Activated CD8-positive, alpha-beta memory T cell treated with anti-CD3 and anti-CD28 coated beads, Interleukin-2, amount 50 U/mL, for 1 hour (primary cell): ENCODE measurements around the gene PTPN3.

Source experiments
- DNase-seq: peaks from one replicate; pipeline ENCODE4 v3.0.0-alpha.2; 2020; ENCODE audit errors: extremely low read depth

The PTPN3 gene

GRCh38 chr9:109475526-109475925, 22.6 kb downstream of the PTPN3 start:
- DNase-seq, result no peak

GRCh38 chr9:109474944-109475343, 23.2 kb downstream of the PTPN3 start:
- DNase-seq, result no peak

- no peak for DNase-seq
These were observed 23.9 kb downstream of the PTPN3 start for GRCh38 chr9:109474170-109474569.

DNA sequence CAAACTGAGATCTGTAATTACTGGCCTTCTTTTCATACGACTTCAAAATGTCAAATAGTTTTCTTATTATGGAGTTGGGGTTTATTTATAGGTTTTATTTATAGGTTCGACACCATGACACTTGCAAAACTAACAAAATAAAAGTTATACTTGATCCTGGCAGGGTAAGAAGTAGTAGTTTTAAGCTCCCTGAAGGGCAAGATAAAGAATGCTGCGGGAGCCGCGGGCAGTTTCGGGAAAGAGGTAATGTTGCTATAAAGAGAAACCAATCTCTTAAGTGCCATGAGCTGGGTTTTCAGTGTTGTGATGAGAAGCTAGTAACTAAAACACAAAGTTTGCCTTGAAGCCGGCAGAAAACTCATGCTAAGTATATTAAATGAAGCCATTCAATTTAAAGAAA, 24.8 kb downstream of the PTPN3 start:
- no peak for DNase-seq

DNA sequence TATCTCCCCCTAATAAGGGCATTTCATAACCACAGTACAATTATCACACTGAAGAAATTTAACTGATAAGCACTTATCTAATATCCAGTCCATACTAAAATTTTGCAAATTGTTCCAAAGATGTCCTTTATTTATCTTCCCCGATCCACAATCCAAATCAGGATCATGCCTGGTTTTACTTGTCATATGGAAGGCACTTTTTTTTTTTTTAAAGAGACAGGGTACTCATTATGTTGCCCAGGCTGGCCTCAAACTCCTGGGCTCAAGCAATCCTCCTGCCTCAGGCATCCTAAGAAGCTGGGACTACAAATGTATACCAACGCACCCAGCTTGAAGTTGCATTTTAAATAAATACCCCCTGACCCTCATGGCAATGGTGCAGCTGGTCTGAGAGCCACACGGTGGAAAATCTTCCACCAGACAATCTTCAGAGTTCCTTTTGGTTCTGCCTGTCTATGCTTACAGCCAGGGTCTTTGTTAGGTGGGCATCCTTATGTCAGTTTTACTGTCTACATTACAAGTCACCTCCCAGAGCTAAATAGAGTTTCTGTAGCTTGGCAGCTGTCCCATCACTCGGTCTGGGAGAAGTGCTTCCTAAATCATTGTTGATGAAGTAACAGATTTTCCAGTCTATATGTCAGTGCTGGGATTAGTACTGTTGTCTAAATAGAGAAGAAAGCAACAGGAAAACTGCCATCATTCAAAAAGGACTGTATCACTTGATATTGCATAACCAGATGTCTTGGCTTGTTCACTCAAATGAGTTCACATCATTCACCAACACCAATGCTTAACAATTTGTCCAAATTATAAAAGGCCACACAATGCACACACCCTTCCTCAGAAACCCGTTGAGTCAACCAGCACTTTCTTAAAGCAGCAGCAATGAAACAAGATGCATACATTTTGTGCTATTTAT, 26.4 kb downstream of the PTPN3 start:
- DNase-seq, result no peak

- no peak for DNase-seq
These were observed 28.3 kb downstream of the PTPN3 start for GRCh38 chr9:109469646-109470358.

- no peak for DNase-seq
These were observed 29.2 kb downstream of the PTPN3 start for GRCh38 chr9:109468927-109469326.

DNA sequence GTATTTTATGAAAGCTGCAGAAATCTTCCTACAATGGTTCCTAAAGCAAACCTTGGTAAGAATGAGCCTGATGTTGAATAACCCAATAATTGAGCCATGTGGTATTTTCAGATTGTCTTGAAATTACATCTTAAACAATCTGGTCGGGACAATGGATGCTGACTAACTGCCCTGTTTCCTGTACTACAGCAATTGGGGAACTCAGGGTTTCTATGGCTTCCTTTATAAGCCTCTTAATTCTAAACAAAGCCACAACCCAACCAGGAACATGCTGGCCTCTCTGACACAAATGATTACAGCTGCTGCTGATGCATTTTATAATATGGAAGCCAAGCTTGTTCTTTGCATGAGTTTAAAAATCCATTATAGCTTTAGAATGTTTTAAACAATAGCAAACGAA, 30.2 kb downstream of the PTPN3 start:
- no peak for DNase-seq

DNA sequence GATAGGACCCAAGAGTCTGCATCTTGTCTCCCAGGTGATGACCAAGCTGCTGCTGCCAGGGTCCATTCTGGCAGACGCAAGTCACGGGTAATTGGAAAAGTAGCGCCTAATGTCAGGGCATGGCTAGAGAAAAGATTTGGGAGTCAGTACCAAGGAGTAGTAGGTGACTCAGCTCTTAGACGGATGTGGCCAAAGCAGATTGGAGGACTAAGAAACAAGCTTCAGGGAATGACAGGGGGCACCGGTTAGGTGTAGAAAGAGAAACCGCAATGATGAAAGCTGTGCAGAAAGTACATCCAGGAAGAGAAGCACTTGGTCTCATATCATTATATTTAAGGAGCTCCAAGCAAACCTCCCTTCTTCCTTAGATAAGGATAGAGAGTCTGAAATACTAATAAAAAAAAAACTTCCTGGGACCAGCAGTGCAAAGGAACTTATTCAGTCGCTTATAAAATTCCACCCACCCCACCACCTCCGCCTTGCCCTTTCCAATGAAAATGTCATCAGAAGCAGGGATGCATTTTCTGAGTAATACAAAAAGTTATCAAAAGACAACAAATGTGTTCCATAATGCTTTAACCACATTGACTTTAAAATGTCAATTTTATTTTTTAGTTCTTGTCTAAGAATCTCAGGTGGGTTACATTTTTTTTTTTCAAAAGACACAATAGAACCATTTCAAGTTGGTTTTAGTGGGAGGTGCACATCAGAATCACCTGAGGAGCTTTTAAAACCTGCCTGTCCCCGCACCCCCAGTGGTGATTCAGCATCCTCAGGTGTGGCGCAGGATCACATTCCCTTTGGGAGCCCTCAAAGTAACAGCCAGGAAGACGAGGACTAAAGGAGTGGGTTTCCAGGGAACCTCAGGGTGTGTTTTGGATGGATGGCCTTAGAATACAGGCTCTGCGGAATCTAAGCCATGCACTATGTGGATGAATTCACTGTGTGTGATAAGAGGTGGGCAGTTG, 31.2 kb downstream of the PTPN3 start:
- DNase-seq, result no peak

DNA sequence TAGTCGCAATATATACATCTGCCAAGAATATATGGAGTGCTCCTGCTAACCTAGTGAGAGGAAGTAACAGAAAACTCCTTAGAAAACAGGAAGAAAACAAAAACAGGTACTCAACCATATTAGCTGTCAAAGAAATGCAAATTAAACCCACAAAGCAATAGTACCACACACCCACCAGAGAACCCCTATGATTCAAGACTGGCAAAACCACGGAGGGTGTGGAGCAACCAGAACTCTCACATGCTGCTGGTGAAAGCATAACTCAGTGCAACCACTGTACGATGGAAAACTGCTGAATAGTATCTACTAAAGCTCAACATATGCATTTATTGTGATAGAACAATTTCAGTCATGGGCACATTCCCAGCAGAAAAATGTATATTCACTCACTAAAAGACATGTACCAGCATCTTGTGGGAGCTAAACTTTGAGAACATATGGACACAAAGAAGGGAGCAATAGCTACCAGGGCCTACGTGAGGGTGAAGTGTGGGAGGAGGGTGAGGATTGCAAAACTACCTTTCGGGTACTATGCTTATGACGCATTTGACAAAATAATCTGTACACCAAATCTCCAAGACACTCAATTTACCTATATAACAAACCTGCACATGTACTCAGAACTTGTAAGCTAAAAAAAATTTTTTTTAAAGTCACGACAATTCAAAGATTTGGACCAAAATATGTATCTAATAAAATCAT, 34.0 kb downstream of the PTPN3 start:
- no peak for DNase-seq

- DNase-seq, result no peak
These were observed 37.5 kb downstream of the PTPN3 start for GRCh38 chr9:109460576-109460975.

DNA sequence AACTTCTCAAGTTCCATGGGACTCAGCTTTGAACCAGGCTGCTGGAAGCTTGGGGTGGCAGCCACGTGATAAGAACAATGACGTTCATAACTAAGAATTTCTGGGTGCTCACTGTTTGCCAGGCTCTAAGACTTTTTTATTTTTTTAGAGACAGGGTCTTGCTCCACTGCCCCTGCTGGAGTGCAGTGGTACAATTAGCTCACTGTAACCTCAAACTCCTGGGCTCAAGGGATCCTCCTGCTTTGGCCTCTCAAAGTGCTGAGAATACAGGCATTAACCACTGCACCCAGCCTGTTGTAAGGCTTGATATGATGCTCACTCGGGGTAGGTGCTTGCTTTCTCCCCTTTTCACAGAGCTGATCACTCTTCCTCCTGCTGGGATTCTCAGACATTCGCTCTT, 38.7 kb downstream of the PTPN3 start:
- DNase-seq, result no peak

- no peak for DNase-seq
These were observed 39.5 kb downstream of the PTPN3 start for GRCh38 chr9:109458453-109459211.

DNA sequence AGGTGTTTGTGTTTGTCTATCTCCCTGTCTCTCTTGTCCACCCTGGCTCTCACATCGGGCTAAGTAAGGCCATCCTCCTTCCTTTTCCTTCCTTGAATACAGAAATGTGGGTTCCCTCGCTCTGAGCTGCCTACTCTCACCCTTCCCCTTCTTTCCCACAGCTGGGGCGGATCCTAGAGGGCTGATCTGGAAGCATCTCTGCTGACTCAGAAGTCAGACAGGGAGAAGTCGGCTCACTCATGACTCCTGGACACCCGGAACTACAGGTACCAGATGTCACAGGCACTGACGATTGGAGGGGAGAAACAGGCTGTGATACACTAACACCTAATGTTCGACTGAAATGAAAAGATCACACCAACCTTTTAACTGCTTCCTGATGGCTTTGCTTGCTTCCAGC, 41.3 kb downstream of the PTPN3 start:
- no peak for DNase-seq

DNA sequence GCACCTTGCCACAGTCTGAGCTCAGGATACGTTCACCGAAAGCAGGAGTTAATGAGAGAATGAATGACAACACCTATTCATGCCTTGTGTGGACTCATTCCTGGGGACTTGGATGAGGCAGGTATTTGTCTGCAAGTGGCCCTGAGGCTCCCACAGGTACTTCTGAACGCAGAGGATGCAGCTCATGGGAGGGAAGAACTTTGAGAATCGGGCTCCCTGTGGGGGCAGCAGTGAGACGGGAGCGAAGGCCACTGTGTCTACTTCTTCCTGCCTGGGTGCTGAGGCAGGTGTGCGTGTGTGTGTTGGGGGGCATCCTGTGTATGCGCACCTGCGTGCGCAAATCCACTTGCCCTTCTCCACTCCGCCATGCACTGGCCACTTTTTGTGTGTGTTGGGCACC, 42.2 kb downstream of the PTPN3 start:
- DNase-seq, result no peak

DNA sequence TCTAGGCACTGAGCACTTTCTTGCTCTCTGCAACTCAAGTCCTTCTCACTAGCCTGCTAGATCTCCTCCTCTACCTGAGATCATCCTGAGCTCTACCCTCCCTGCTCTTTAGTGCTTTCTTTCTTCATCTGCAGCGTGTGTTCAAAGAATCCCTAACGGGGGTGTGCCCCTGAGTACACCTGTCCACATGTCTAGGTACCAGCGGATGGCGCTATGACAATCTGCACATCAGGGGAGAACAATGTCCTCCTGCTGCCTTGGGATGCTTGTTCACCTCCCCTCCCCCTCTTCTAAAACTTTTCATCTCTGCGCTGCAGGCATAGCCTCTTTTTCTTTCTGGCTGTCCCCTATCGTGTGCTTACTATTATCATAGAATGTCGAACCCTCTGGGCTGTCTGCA, 42.7 kb downstream of the PTPN3 start:
- no peak for DNase-seq

- no peak for DNase-seq
These were observed 43.4 kb downstream of the PTPN3 start for GRCh38 chr9:109454601-109455155.

DNA sequence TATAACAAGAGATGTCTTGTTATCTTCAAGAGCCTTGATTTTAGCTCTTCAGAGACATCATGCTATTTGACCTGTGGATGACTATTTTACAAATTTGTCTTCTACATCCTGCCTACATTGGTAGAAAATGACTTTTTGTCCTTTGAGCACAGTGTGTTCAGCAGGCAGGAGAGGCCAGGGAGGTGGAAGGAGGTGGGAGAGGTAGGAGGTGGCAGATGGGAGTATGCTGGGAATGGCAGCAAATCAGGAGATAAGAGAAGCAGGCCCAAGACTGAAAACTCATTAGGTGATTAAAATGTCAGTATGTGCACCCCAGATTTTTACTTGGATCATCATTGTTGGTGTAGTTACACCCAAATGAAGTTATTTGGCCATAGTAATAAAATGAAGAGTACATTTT, 44.1 kb downstream of the PTPN3 start:
- DNase-seq, result no peak

GRCh38 chr9:109453210-109453842, 44.8 kb downstream of the PTPN3 start:
- DNase-seq, result no peak

- no peak for DNase-seq
These were observed 45.3 kb downstream of the PTPN3 start for GRCh38 chr9:109452761-109453160.
